Hematopoietic multipotent progenitor cell treated with erythropoietin and hydrocortisone succinate and interleukin-3 and kit ligand, for 15 days (in vitro differentiated cells): ENCODE results near the gene PSMB10.

Experiments used
- DNase-seq: peaks from one replicate; pipeline ENCODE4 v3.0.0-alpha.2; 2015; ENCODE audit warnings: low spot score

PSMB10 gene

GRCh38 chr16:67892375-67892774 lies 44.3 kb downstream of the PSMB10 start:
- no peak for DNase-seq

GRCh38 chr16:67888331-67888730 lies 48.3 kb downstream of the PSMB10 start:
- no peak for DNase-seq

- no peak for DNase-seq
Measured at GRCh38 chr16:67886387-67886786, 50.3 kb downstream of the PSMB10 start.

- DNase-seq, result no peak
Measured at GRCh38 chr16:67885976-67886375, 50.7 kb downstream of the PSMB10 start.

- no peak for DNase-seq
Measured at GRCh38 chr16:67885545-67885944, 51.1 kb downstream of the PSMB10 start.

- DNase-seq, result no peak
Measured at GRCh38 chr16:67884684-67885083, 52.0 kb downstream of the PSMB10 start, which contains the start of gene NRN1L. TSS of gene NRN1L (plus strand) at chr16:67884885. CDS start at chr16:67884904, 19 bp downstream.
